Measurements from ENCODE around the gene NSFL1C.
A peak's percentile ranks its signal among the peaks of the same experiment; 100 is the strongest.

NSFL1C gene

GRCh38 chr20:1462001-1462400, 4.6 kb downstream of the NSFL1C start:
- DNase-seq (ENCODE audit: low read depth, low spot score) = no peak
- no peak overlapping the region for H3K4me3 ChIP-seq (ENCODE audit: low read depth, low read length)
- no peak for TF ChIP-seq CTCF (IDR thresholded peaks at IDR 0.05; ENCODE audit: low read depth, low read length)
- in situ Hi-C loops (cut with HindIII; ENCODE audit: low sequenced_read_pairs) = no loop called here

GRCh38 chr20:1460275-1460674, 6.4 kb downstream of the NSFL1C start:
- DNase-seq (ENCODE audit: low read depth, low spot score) = no peak
- no peak for TF ChIP-seq CTCF (IDR thresholded peaks at IDR 0.05; ENCODE audit: low read depth, low read length)
- in situ Hi-C loops (cut with HindIII; ENCODE audit: low sequenced_read_pairs) = no loop called here

GRCh38 chr20:1457992-1458391, 8.7 kb downstream of the NSFL1C start:
- no peak overlapping the region for H3K4me3 ChIP-seq (ENCODE audit: low read depth, low read length)
- no peak for TF ChIP-seq CTCF (IDR thresholded peaks at IDR 0.05; ENCODE audit: low read depth, low read length)
- in situ Hi-C loops (cut with HindIII; ENCODE audit: low sequenced_read_pairs) = no loop called here
- DNase-seq (ENCODE audit: low read depth, low spot score) = no peak

More at GRCh38 chr20:1460275-1460674, 6.4 kb downstream of the NSFL1C start:
- H3K4me3 ChIP-seq (ENCODE audit: low read depth, low read length) = no peak overlapping the region

- DNase-seq (ENCODE audit: low read depth, low spot score) = peak; percentile 64
- no peak overlapping the region for H3K4me3 ChIP-seq (ENCODE audit: low read depth, low read length)
- in situ Hi-C loops (cut with HindIII; ENCODE audit: low sequenced_read_pairs) = no loop called here
- TF ChIP-seq CTCF (IDR thresholded peaks at IDR 0.05; ENCODE audit: low read depth, low read length) = no peak
Observed at GRCh38 chr20:1456300-1456699, 10.3 kb downstream of the NSFL1C start.

GRCh38 chr20:1450926-1451491, 15.6 kb downstream of the NSFL1C start:
- DNase-seq (ENCODE audit: low read depth, low spot score) = peak; percentile 28
- no peak overlapping the region for H3K4me3 ChIP-seq (ENCODE audit: low read depth, low read length)
- TF ChIP-seq CTCF (IDR thresholded peaks at IDR 0.05; ENCODE audit: low read depth, low read length) = no peak
- in situ Hi-C loops (cut with HindIII; ENCODE audit: low sequenced_read_pairs) = no loop called here

- DNase-seq (ENCODE audit: low read depth, low spot score) = no peak
- no peak for TF ChIP-seq CTCF (IDR thresholded peaks at IDR 0.05; ENCODE audit: low read depth, low read length)
- H3K4me3 ChIP-seq (ENCODE audit: low read depth, low read length) = no peak overlapping the region
- in situ Hi-C loops (cut with HindIII; ENCODE audit: low sequenced_read_pairs) = no loop called here
Observed at GRCh38 chr20:1449370-1449769, 17.3 kb downstream of the NSFL1C start.

Data from astrocyte of the spinal cord (primary cell).